NCI-H2107 (cell line): ENCODE results near the gene ZDHHC13.

Experiments
- DNase-seq: peaks from one replicate; lab custom pipeline; 2025; lab: John Stamatoyannopoulos, UW

The ZDHHC13 gene

GRCh38 chr11:19173004-19173689 lies 56.2 kb downstream of the ZDHHC13 start:
- DNase-seq, result no peak

- no peak for DNase-seq
Measured at GRCh38 chr11:19173964-19174638, 57.1 kb downstream of the ZDHHC13 start.

GRCh38 chr11:19176629-19177186 lies 59.7 kb downstream of the ZDHHC13 start:
- no peak for DNase-seq

GRCh38 chr11:19181531-19182261 lies 64.7 kb downstream of the ZDHHC13 start:
- no peak for DNase-seq

- no peak for DNase-seq
Measured at GRCh38 chr11:19183646-19184045, 66.7 kb downstream of the ZDHHC13 start.

- DNase-seq, result no peak
Measured at GRCh38 chr11:19185036-19185435, 68.1 kb downstream of the ZDHHC13 start.

- DNase-seq, result no peak
Measured at GRCh38 chr11:19185516-19186052, 68.6 kb downstream of the ZDHHC13 start.

GRCh38 chr11:19187114-19187832 lies 70.3 kb downstream of the ZDHHC13 start:
- no peak for DNase-seq

GRCh38 chr11:19187833-19188258 lies 70.9 kb downstream of the ZDHHC13 start:
- DNase-seq, result no peak

- DNase-seq, result no peak
Measured at GRCh38 chr11:19191530-19192169, 74.7 kb downstream of the ZDHHC13 start.

- DNase-seq, result no peak
Measured at GRCh38 chr11:19193916-19194315, 76.9 kb downstream of the ZDHHC13 start.

GRCh38 chr11:19194620-19195308 lies 77.8 kb downstream of the ZDHHC13 start:
- DNase-seq, result no peak

- no peak for DNase-seq
Measured at GRCh38 chr11:19196432-19196831, 79.5 kb downstream of the ZDHHC13 start.

- no peak for DNase-seq
Measured at GRCh38 chr11:19199048-19199447, 82.1 kb downstream of the ZDHHC13 start.

GRCh38 chr11:19199771-19200170 lies 82.8 kb downstream of the ZDHHC13 start:
- DNase-seq, result no peak

GRCh38 chr11:19200410-19201201 lies 83.6 kb downstream of the ZDHHC13 start:
- DNase-seq, result no peak

- DNase-seq, result no peak
Measured at GRCh38 chr11:19201737-19202605, 85.0 kb downstream of the ZDHHC13 start, which contains the start of gene CSRP3. Gene CSRP3, minus strand, starts transcription at chr11:19201983. Its CDS starts 9,535 bp downstream, at chr11:19192448.

GRCh38 chr11:19204836-19205235 lies 87.9 kb downstream of the ZDHHC13 start:
- no peak for DNase-seq

GRCh38 chr11:19208181-19208580 lies 91.2 kb downstream of the ZDHHC13 start:
- no peak for DNase-seq
